Activated CD4-positive, alpha-beta T cell treated with anti-CD3 and anti-CD28 coated beads, Interleukin-2, amount 50 U/mL, for 24 hours (primary cell): ENCODE results near the gene SLAMF1.
"Not testable (repeated sequence)": the region's sequence is repeated elsewhere in the genome, so short reads cannot be mapped to it uniquely, and the experiment has no call there.

ENCODE experiments used
- DNase-seq, 2 donors: peaks; one replicate each; pipeline ENCODE4 v3.0.0-alpha.2; 2020; ENCODE audit warnings: low read depth in 1 of 2, low spot score in 1 of 2

SLAMF1 gene

GRCh38 chr1:160646711-160647328 is at the start of gene SLAMF1:
TSS of gene SLAMF1 (minus strand) at chr1:160647044. CDS start at chr1:160646945, 99 bp downstream.
- DNase-seq, result peak in 1 of 2 donors; percentile 42

GRCh38 chr1:160692390-160692789 is 45.5 kb upstream of the SLAMF1 start:
- not testable (repeated sequence) for DNase-seq

GRCh38 chr1:160685266-160685665 is 38.4 kb upstream of the SLAMF1 start:
- no peak for DNase-seq

- DNase-seq, result no peak
These were observed 36.4 kb upstream of the SLAMF1 start for GRCh38 chr1:160682983-160683865.

- DNase-seq, result no peak
These were observed 35.0 kb upstream of the SLAMF1 start for GRCh38 chr1:160681891-160682140.

- DNase-seq, result peak; percentile 72 to 83
These were observed 34.4 kb upstream of the SLAMF1 start for GRCh38 chr1:160681066-160681890.

- DNase-seq, result no peak
These were observed 33.6 kb upstream of the SLAMF1 start for GRCh38 chr1:160680399-160680798.

GRCh38 chr1:160679893-160680292 is 33.0 kb upstream of the SLAMF1 start:
- DNase-seq, result no peak

- DNase-seq, result no peak
These were observed 30.2 kb upstream of the SLAMF1 start for GRCh38 chr1:160676869-160677597.

- DNase-seq, result peak; percentile 45 to 59
These were observed 29.0 kb upstream of the SLAMF1 start for GRCh38 chr1:160675641-160676410.

GRCh38 chr1:160674415-160674814 is 27.6 kb upstream of the SLAMF1 start:
- DNase-seq, result no peak

GRCh38 chr1:160672789-160673695 is 26.2 kb upstream of the SLAMF1 start:
- no peak for DNase-seq

GRCh38 chr1:160671603-160672517 is 25.0 kb upstream of the SLAMF1 start:
- DNase-seq, result no peak

- no peak for DNase-seq
These were observed 23.9 kb upstream of the SLAMF1 start for GRCh38 chr1:160670701-160671100.

- no peak for DNase-seq
These were observed 23.0 kb upstream of the SLAMF1 start for GRCh38 chr1:160669802-160670201.

- no peak for DNase-seq
These were observed 22.4 kb upstream of the SLAMF1 start for GRCh38 chr1:160669276-160669675.

- no peak for DNase-seq
These were observed 21.1 kb upstream of the SLAMF1 start for GRCh38 chr1:160667896-160668295.

GRCh38 chr1:160666079-160666442 is 19.2 kb upstream of the SLAMF1 start:
- no peak for DNase-seq
